Gastroesophageal sphincter (tissue), 3 donors: ENCODE measurements around the gene UBA1.

Source experiments
- CTCF ChIP-seq, 4 experiments: fragments of 200-600 bp in 2 of 4; fragments of 450-650 bp in 2 of 4; sonication (generic) in 1 of 4; IDR thresholded peaks; one replicate each; pipeline ENCODE4 v1.5.1; 2017 to 2019; ENCODE audit warnings: antibody characterized with exemption in 4 of 4, mild to moderate bottlenecking in 2 of 4, moderate library complexity in 2 of 4
- POLR2A ChIP-seq, 2 donors: fragments of 450-650 bp; IDR thresholded peaks; one replicate each; pipeline ENCODE4 v1.6.1; 2017; ENCODE audit warnings: antibody characterized with exemption in 2 of 2, mild to moderate bottlenecking in 2 of 2, moderate library complexity in 1 of 2
- POLR2AphosphoS5 ChIP-seq: sonication (generic); formaldehyde crosslinking; IDR thresholded peaks from one replicate; pipeline ENCODE4 v1.6.1; 2017; ENCODE audit warnings: antibody characterized with exemption

- TF ChIP-seq POLR2AphosphoS5 (no peak), CTCF (IDR thresholded peaks at IDR 0.05) (no peak), POLR2A (IDR thresholded peaks at IDR 0.05) (no peak)
Measured at GRCh38 chrX:47226071-47226470, 32.4 kb downstream of the UBA1 start.
